BJ (cell line): ENCODE data around the gene ESRRA. TPM values are rescaled to one million over a fixed set of nuclear protein-coding genes. Genes with fewer than 3 reads are reported as not detected.
A peak's percentile ranks its signal among the peaks of the same experiment; 100 is the strongest.

Source experiments
- CTCF ChIA-PET: fragments of 350-600 bp; formaldehyde crosslinking; extraction: SDS; loops from one replicate; lab custom pipeline; 2021; ENCODE audit warnings: antibody characterized with exemption, inconsistent platforms; lab: Yijun Ruan, JAX
- POLR2A ChIA-PET: fragments of 300-600 bp; sonication (Branson Sonifier 250); formaldehyde crosslinking; extraction: SDS; loops from one replicate; lab custom pipeline; 2021; ENCODE audit warnings: antibody characterized with exemption; lab: Charles Lee
- DNase-seq: peaks from one replicate; pipeline ENCODE4 v3.0.0-alpha.2; 2011; ENCODE audit warnings: low read depth
- H3K27me3 ChIP-seq: 2 replicates; pipeline ENCODE4 v1.6.0; 2011; ENCODE audit warnings: low read length; ENCODE audit not compliant: control insufficient read depth, insufficient read depth
- H3K36me3 ChIP-seq: 2 replicates; pipeline ENCODE4 v1.5.1; 2011; ENCODE audit warnings: low read length; ENCODE audit not compliant: control insufficient read depth, insufficient read depth
- H3K4me3 ChIP-seq: 2 replicates; pipeline ENCODE4 v1.5.1; 2011; ENCODE audit warnings: low read depth, mild to moderate bottlenecking, control low read depth, low read length
- CTCF ChIP-seq: IDR thresholded peaks from 2 replicates; pipeline ENCODE4 v1.5.1; 2011; ENCODE audit warnings: low read depth, mild to moderate bottlenecking, control low read depth, inconsistent platforms, low read length, moderate library complexity; ENCODE audit not compliant: insufficient read depth
- polyA plus RNA-seq: library from polyadenylated mRNA; depleted of rRNA; stranded (reverse); fragments of >200 nt; gene quantifications from 2 replicates; pipeline ENCODE4 v1.2.3, GENCODE V29; 2011

ESRRA gene
- polyA plus RNA-seq, 1 experiment = 17.4 TPM

GRCh38 chr11:64292460-64293254 is 12.7 kb upstream of the ESRRA start:
- DNase-seq = no peak
- POLR2A ChIA-PET = no interaction called here
- Histone ChIP-seq H3K36me3 (no peaks in the 10 kb centered on the region), H3K27me3 (peaks cover 42% of the 10 kb centered on the region), H3K4me3 (peak overlapping the region; percentile 20; the same call in 1 of the 2 replicates)
- no peak for TF ChIP-seq CTCF
- CTCF ChIA-PET = interaction anchor here (1.1 to 1.5 kb wide), 2 partner anchors 8 to 12 kb away, joined by 5 to 11 read pairs; no protein-coding TSS in a partner anchor

GRCh38 chr11:64294774-64295173 is 10.6 kb upstream of the ESRRA start:
- POLR2A ChIA-PET = no interaction called here
- DNase-seq = no peak
- Histone ChIP-seq H3K27me3 (peaks cover 51% of the 10 kb centered on the region), H3K4me3 (no peak overlapping the region), H3K36me3 (no peaks in the 10 kb centered on the region)
- TF ChIP-seq CTCF = no peak
- CTCF ChIA-PET = interaction anchor here (0.7 kb wide), 2 partner anchors 91 to 425 kb away, joined by 4 read pairs; no protein-coding TSS in a partner anchor

- DNase-seq = no peak
- ChIA-PET POLR2A (no interaction called here), CTCF (interaction anchor here (0.7 to 1.8 kb wide), 2 partner anchors 9 to 92 kb away, joined by 4 to 8 read pairs; no protein-coding TSS in a partner anchor)
- peaks cover 52% of the 10 kb centered on the region for H3K27me3 ChIP-seq
- no peak for TF ChIP-seq CTCF
- no peak overlapping the region for H3K4me3 ChIP-seq
- no peaks in the 10 kb centered on the region for H3K36me3 ChIP-seq
These were observed 9.6 kb upstream of the ESRRA start for GRCh38 chr11:64295760-64296159.

- no peak for TF ChIP-seq CTCF
- Histone ChIP-seq H3K36me3 (no peaks in the 10 kb centered on the region), H3K27me3 (peaks cover 48% of the 10 kb centered on the region), H3K4me3 (no peak overlapping the region)
- DNase-seq = no peak
- POLR2A ChIA-PET = no interaction called here
- CTCF ChIA-PET = interaction anchor here (1.8 kb wide), 1 partner anchor 8 kb away, joined by 8 read pairs; no protein-coding TSS in a partner anchor
These were observed 9.1 kb upstream of the ESRRA start for GRCh38 chr11:64296236-64296635.
